ENCODE measurements around the gene DHX15.

Gene DHX15

GRCh38 chr4:24622146-24622834 lies 37.9 kb upstream of the DHX15 start:
- H3K36me3 ChIP-seq, result no peaks in the 10 kb centered on the region

DNA sequence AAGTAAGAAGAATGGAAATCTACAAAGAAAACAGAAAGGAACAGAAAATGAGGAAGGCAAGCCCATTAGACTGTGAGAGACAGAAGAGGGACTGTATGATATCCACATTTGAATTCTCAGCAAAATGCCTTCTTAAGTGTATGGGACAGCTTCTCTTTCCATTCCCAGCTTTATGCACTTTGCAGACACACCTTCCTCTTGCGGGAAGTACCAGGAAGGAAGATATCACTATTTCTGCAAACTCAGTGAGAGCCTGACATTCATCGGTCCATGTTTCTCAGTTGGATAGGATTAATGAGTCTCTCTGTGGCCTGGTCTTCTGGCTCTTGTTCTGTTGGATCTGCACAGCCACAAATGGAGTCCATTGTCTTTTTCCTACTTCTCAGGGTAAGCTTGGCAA lies 31.6 kb upstream of the DHX15 start:
- Histone ChIP-seq H3K27me3 (no peaks in the 10 kb centered on the region), H3K27ac (no peak overlapping the region), H3K4me3 (ENCODE audit: low read depth in 1 of 2, low read length in 1 of 2) (no peak overlapping the region), H3K36me3 (no peaks in the 10 kb centered on the region), H3K4me1 (ENCODE audit: control insufficient read depth in 1 of 2, insufficient read depth in 1 of 2, low read depth in 1 of 2, low read length in 1 of 2) (no peaks in the 10 kb centered on the region), H3K9me3 (peaks cover 4% of the 10 kb centered on the region)
- TF ChIP-seq, protein P1, sequence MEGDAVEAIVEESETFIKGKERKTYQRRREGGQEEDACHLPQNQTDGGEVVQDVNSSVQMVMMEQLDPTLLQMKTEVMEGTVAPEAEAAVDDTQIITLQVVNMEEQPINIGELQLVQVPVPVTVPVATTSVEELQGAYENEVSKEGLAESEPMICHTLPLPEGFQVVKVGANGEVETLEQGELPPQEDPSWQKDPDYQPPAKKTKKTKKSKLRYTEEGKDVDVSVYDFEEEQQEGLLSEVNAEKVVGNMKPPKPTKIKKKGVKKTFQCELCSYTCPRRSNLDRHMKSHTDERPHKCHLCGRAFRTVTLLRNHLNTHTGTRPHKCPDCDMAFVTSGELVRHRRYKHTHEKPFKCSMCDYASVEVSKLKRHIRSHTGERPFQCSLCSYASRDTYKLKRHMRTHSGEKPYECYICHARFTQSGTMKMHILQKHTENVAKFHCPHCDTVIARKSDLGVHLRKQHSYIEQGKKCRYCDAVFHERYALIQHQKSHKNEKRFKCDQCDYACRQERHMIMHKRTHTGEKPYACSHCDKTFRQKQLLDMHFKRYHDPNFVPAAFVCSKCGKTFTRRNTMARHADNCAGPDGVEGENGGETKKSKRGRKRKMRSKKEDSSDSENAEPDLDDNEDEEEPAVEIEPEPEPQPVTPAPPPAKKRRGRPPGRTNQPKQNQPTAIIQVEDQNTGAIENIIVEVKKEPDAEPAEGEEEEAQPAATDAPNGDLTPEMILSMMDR (IDR thresholded peaks at IDR 0.05), result no peak

More at GRCh38 chr4:24622146-24622834, 37.9 kb upstream of the DHX15 start:
- TF ChIP-seq, protein P1 (IDR thresholded peaks at IDR 0.05), result no peak
- no peak overlapping the region for H3K4me3 ChIP-seq (ENCODE audit: low read depth in 1 of 2, low read length in 1 of 2)
- H3K27ac ChIP-seq, result no peak overlapping the region
- no peaks in the 10 kb centered on the region for H3K27me3 ChIP-seq
- H3K4me1 ChIP-seq (ENCODE audit: control insufficient read depth in 1 of 2, insufficient read depth in 1 of 2, low read depth in 1 of 2, low read length in 1 of 2), result no peaks in the 10 kb centered on the region
- peaks cover 4% of the 10 kb centered on the region for H3K9me3 ChIP-seq

DNA sequence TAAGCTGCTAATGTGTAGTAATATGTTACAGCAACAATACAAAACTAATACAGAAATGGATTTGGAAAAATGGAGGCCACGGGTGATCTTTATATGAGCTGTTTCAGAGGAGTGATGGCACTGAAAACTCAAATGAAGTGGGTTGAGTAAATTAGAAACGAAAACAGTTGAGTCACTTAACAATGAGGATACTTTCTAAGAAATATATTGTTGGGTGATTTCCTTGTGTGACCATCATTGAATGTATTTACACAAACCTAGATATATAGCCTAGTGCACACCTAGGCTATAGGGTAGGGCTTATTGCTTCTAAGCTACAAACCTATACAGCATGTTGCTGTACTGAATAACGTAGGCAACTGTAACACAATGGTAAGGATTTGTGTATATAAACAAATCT lies 30.5 kb upstream of the DHX15 start:
- Histone ChIP-seq H3K9me3 (no peaks in the 10 kb centered on the region), H3K27me3 (no peaks in the 10 kb centered on the region), H3K4me3 (ENCODE audit: low read depth in 1 of 2, low read length in 1 of 2) (no peak overlapping the region), H3K36me3 (no peaks in the 10 kb centered on the region), H3K4me1 (ENCODE audit: control insufficient read depth in 1 of 2, insufficient read depth in 1 of 2, low read depth in 1 of 2, low read length in 1 of 2) (no peaks in the 10 kb centered on the region), H3K27ac (no peak overlapping the region)
- TF ChIP-seq, protein P1 (IDR thresholded peaks at IDR 0.05), result no peak

DNA sequence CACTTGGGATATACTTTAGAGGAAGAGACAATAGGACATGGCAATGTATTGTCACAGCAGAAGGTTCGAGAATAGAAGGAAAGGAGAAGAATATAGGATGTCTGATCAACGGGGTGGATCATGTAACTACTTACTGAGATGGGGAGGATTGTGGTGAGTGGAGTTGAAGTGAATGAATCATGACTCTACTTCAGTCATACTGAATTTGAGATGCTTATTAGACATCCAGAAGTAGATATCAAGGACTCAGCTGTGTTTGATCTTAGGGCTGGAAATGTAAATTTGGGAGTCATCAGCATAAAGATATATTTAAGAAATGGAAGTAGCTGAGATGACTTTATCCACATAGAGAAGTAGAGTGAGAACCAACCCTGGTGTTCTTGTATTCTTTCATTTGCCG lies 29.1 kb upstream of the DHX15 start:
- Histone ChIP-seq H3K4me3 (ENCODE audit: low read depth in 1 of 2, low read length in 1 of 2) (no peak overlapping the region), H3K9me3 (no peaks in the 10 kb centered on the region), H3K27me3 (no peaks in the 10 kb centered on the region), H3K36me3 (no peaks in the 10 kb centered on the region), H3K4me1 (ENCODE audit: control insufficient read depth in 1 of 2, insufficient read depth in 1 of 2, low read depth in 1 of 2, low read length in 1 of 2) (no peaks in the 10 kb centered on the region), H3K27ac (no peak overlapping the region)
- TF ChIP-seq, protein P1 (IDR thresholded peaks at IDR 0.05), result no peak

DNA sequence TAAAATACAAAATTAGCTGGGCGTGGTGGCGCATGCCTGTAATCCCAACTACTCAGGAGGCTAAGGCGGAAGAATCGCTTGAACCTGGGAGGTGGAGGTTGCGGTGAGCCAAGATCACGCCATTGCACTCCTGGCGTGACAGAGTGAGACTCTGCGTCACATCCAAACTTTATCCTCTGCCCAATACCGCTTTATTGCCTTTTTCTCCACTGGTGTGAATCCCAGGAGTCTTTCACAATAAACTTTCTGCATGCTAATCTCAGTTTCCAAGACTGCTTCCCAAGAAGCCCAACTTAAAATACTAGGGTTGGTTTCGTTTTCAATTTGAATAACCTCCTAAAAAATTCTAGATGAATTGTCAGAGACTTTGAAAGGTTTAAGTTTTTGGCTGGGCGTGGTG lies 27.2 kb upstream of the DHX15 start:
- Histone ChIP-seq H3K4me3 (ENCODE audit: low read depth in 1 of 2, low read length in 1 of 2) (no peak overlapping the region), H3K4me1 (ENCODE audit: control insufficient read depth in 1 of 2, insufficient read depth in 1 of 2, low read depth in 1 of 2, low read length in 1 of 2) (no peaks in the 10 kb centered on the region), H3K27me3 (no peaks in the 10 kb centered on the region), H3K27ac (no peak overlapping the region), H3K9me3 (no peaks in the 10 kb centered on the region), H3K36me3 (no peaks in the 10 kb centered on the region)
- TF ChIP-seq, protein P1 (IDR thresholded peaks at IDR 0.05), result no peak

All from neutrophil (primary cell).